COR-L47 (cell line): Measurements from ENCODE around the gene TNFSF9.
"Not testable (repeated sequence)": the region's sequence is repeated elsewhere in the genome, so short reads cannot be mapped to it uniquely, and the experiment has no call there.

Source experiments
- DNase-seq: peaks from one replicate; lab custom pipeline; 2025; lab: John Stamatoyannopoulos, UW

TNFSF9 gene

DNA sequence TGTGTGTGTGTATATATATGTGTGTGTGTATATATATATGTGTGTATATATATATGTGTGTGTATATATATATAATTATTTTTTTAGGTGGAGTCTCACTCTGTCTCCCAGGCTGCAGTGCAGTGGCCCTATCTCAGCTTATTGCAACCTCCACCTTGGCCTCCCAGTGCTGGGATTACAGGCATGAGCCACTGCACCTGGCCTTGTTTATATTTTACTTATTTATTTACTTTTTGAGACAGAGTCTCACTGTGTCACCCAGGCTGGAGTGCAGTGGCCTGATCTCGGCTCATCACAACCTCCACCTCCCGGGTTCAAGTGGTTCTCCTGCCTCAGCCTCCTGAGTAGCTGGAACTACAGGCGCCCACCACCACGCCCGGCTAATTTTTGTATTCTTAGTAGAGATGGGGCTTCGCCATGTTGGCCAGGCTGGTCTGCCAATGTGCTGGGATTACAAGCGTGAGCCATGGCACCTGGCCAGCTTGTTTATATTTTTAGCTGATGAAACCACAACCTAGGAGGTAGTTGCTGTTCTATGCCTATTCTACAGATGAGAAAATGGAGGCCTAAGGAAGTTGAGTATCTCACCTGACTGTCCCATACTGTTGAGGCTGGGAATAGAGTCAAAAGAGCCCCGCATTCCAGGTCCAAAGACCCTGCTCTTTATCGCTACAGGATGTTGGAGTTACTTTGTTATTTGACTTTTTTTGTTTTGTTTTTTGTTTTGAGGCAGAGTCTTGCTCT lies 22.6 kb upstream of the TNFSF9 start:
- not testable (repeated sequence) for DNase-seq

DNA sequence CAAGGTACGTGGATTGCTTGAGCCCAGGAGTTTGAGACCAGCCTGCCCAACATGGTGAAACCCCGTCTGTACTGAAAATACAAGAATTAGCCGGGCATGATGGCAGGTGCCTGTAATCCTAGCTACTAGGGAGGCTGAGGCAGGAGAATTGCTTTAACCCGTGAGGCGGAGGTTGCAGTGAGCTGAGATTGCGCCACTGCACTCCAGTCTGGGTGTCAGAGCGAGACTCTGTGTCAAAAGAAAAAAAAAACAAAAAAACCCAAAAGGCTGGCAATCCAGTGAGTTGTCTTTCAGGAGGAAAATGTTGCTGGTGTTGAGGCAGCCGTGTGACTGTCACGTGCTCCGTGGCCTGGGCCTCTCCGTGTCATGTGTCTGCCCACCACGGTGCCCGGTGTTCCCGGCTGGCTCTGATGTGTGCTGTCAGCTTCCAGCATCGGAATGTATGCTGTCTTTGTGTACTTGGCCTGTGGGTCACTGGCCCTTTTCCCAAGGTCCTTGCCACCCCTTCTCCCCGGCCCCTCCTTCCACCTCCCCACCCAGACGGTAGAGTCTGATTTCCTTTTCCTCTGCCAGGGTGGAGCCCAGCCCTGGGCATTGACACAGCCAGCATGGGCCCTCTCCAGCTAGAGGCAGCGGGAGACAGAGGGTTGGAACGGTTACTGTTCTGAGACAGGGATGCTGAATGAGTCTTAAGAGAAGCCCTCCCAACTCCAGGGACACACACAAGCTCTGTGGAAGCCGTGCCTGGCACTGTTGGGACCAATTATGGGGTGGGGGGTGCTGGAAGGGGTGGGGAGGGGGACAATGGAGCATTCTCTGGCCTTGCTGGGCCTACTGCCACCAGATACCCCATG lies 21.5 kb upstream of the TNFSF9 start:
- DNase-seq = no peak

DNA sequence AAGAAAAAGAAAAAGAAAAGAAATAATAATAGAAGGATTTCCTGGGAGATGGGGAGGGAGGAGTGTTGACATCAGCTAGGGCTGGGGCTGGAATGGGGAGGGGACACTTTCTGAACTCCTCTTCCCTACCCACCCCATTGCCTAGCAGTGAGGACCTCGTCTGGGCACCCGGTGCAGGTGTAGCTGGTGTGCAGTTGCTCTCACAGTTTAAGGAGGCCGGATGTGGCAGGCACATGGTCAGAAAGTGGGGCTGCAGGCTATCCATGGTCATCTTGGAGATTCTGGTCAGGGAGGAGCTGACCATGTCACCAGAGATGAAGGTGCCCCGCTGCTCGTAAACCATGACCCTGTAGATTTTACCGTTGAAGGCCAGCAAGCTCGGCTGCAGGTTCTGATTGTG lies 20.2 kb upstream of the TNFSF9 start:
- DNase-seq = no peak

DNA sequence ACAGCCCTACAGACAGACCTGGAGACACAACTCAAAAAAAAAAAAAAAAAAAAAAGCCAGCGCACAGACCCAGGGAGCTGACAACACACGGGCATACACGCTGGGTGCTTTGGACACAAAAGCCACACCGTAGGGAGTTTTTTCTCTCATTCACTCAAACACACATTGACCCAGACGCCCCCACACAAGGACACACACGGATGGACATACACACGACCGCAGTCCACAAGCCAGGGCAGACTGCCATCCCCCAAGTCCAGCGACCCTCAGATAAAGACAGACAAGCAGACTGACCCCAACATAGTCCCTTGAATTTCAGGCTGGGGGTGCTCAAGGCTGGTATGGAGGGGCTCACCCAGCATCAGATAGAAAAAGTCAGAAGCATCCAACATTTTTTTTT lies 16.7 kb upstream of the TNFSF9 start:
- no peak for DNase-seq

DNA sequence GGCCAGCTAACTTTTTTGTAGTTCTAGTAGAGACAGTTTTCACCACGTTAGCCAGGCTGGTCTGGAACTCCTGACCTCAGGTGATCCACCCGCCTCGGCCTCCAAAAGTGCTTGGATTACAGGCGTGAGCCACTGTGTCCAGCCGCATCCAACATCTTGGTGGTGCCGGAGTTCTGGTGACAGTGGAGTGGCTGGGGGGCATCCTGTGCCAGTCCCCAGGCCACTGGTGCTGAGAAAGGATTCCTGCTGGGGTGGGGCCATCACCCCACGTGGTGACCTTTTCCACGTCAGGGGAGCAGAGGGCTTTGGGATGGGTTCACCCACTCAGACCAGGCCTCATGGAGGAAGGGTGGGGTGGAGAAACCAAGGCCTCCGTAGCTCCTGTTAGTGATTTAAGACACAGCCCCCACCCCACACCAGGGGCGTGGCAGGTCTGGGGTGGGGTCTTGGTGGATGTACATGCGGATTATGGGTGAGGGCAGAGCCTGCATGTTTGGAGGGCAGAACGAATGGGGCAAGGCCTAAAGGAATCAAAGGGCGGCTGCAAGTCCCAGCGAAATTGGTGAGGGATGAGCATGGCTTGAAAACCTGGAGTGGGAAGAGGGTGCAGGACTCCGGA lies 15.8 kb upstream of the TNFSF9 start:
- DNase-seq = no peak

DNA sequence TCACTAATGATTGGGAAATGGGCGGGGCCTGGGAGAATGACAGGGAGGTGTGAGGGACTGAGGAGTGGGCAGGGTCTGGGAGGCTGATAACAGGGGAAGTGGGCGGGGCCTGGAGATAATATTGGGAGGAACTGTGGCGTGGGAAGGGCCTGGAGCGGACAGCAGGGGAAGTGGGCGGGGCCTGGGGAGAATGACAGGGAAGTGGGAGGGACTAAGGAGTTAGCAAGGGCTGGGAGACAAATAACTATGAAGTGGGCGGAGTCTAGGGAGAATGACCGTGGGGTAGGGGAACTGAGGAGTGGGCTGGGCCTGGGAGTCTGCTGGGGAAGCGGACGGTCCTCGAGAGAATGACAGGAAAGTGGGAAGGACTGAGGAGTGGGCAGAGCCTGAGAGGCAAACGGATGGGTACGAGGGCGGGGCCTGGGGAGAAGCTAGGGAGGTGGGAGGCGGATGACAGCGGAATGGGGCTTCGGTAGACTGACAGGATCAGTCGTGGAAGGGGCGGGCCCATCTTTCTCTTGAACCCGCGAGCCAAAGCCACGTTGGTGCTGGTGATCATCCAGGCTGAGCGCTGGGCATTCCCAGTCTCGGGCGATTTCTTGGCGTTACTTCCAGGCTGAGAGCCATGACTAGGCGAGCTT lies 14.7 kb upstream of the TNFSF9 start:
- DNase-seq = no peak

DNA sequence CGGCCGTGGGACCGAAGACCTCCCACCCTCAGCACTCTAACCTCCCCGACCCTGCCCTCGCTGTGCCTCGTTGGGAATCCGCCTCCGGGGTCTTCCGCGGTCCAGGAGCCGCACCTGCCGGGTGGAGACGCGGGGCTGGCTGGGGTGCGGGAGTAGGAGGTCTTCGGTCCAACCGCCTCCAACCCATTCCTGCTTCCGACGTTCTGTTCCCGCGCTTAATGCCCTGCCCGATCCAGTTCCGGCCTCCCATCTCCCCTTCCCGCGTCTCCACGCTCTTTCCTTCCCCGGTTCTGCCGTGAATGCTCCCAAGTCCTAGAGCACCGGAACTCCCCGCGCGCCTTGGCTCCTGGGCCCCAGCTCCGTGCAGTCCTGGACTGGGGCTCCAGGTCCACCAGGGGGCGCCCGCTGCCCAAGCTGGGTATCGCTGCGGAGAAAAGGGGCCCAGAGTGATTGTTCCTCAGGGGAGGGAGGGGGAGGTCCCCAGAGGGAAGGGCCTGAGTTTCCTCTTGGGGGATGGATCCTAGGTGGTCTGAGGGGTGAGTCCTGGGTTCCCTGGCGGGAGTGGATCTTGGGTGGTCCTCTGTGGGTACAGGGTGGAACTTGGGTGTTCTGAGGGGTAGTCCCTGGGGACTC lies 14.1 kb upstream of the TNFSF9 start:
- DNase-seq = peak; percentile 32

DNA sequence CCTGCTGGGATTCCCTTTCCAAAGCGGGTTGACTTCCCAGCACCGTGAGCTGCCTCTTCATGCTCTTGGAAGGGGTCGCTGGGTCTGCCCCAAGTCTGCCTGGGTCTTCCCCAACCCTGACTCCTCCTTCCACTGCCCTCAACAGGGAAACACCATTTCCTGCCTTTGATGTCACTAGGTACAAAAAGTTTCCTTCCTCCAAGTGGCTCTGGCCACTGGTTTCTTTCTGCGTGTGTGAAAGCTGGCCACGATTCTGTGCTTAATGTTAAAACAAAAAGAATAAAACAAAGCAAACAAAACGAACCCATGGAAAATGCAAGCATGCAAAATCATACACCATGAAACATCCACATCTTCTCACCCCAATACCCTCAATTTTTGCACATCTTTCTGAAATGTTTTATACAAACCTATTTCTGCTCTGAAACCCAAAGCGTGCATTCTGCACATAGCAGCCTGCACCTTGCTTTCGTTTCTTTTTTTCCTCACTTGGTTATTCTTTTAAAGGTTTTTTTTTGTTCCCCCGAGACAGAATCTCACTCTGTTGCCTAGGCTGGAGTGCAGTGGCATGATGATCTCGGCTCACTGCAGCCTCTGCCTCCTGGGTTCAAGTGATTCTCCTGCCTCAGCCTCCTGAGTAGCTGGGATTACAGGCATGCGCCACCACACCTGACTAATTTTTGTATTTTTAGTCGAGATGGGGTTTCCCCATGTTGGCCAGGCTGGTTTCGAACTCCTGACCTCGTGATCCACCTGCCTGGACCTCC lies 12.5 kb upstream of the TNFSF9 start:
- no peak for DNase-seq

DNA sequence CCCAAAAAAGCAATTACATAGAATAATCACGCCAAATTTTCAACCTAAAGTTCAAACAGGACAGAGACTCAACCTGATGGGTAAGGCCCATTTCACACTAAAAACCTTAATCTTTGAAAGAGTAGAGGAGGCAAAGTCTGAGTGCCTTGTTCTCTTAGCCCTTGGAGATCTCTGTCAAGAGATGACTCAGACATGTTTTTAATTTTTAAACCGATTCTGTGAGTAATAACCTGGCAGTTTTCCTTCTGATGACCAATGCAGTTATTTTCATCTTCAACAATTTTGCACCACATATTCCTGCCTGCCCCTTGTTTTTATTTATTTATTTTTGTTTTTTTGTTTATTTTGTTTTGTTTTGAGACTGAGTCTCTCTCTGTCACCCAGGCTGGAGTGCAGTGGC lies 11.5 kb upstream of the TNFSF9 start:
- no peak for DNase-seq

DNA sequence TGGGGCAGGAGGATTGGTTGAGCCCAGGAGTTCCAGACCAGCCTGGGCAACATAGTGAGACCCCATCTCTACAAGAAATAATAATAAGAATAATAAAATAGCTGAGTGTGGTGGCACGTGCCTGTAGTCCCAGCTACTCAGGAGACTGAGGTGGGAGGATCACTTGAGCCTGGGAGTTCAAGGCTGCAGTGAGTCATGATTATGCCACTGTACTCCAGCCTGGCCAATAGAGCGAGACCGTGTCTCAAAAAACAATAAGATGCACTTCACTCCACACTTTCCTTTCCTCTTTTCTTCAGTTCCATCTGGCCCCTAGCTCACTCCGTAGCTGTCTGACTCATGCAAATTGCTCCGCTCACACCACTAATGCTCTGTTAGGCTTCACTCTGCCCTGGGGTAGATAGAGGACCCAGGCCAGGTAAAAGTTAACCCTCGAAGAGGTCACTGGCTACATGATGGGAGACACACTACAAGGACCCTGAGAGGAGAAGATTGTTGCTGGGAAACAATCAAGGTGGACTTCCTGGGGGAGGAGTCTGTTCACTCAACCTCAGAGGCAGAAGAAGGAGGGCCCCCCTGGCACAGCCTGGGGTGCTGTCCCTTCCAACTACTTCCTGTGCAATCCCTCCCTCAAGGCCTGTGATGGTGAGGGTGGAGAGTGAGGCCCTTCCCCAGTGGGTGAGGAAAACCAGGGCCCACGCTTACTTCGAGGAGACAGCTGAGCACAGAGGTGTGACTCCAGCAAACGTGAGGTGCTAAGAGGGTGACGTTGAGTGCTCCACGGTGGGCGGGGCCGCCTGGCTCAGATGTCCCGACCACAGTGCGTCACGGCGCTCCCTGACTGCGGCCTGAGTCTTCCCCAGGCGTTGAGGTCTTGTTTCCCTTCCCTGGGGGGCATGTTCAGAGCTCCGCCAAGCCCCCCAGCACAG lies 8.8 kb upstream of the TNFSF9 start:
- DNase-seq = no peak

DNA sequence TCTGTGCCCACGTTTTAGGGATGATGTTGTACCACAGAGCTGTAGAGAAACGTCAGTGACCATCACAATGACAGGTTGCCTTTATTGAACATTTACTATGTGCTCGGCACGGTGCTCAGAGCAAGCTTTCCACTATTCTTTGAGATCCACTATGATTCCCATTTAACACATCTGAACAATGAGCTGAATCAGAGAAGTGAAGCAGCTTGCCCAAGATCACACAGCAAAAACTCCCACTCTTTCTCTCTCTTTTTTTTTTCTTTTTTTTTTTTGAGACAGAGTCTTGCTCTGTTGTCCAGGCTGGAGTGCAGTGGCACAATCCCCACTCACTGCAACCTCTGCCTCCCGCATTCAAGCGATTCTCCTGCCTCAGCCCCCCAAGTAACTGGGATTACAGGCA lies 8.1 kb upstream of the TNFSF9 start:
- DNase-seq = no peak

DNA sequence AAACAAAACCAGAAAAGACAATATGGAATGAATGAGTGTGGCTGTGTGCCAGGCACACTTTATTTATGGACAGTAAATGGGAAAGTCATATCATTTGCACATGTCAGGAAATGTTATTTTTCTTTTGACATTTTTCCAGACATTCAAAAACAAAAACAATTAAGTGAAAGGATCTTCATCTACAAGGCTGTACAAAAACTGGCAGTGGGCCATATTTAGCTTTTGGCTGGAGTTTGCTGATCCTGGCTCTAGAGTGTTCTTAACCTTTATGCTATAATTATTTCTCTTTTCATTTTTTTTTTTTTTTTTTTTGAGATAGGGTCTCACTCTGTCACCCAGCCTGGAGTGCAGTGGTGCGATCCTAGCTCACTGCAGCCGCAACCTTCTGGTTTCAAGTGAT lies 6.5 kb upstream of the TNFSF9 start:
- no peak for DNase-seq

DNA sequence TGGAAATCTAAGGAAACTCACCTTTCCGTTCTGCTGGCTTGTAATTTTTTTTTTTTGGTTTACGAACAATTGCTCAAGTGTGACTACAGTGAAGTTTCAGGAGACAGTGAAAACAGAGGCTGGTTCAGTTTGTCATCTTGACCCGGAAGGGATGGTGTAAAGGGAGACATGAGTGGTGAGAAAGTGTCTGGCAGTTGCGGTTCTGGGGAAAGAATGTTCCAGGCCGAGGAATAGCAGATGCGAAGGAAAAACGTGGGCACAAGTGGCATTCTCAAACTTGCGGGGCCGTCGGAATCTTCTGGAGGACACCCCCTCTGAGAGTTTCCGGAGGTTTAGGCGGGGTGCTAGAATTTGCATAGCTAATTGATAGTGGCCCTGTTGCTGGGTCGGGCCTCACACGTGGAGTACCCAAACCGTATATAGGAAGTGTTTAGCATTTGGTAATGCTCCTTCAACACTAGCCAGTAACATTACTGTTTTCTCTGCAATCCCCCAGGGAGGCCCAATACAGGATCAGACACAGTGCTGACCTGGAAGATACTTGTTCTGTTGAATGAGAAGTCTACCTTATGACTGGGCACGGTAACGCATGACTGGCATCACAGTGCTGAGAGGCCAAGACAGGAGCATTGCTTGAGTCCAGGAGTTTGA lies 2.8 kb upstream of the TNFSF9 start:
- no peak for DNase-seq

DNA sequence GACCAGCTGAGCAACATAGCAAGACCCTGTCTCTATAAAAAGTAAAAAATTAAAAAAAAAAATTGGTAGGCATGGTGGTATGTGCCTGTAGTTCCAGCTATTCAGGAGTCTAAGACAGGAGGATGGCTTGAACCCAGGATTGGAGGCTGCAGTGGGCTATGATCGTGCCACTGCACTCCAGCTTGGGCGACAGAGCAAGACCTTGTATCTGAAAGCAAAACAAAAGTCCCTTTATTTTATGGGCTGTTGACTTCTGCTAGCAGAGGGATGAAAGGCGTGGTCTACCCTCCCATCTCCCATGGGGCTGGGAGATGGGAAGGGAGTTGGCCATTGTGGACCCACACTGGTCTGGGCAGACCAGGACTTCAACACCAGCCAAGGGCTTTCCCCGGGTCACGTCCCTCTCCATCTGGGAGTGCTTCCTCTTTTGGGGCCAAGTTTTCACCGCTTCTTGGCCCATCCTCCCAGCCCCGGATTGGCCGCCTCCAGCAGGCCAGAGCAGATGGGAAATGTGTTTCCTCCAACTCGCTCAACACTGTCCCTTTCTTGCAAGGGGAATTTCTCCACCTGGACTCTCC lies 2.2 kb upstream of the TNFSF9 start:
- DNase-seq = no peak

DNA sequence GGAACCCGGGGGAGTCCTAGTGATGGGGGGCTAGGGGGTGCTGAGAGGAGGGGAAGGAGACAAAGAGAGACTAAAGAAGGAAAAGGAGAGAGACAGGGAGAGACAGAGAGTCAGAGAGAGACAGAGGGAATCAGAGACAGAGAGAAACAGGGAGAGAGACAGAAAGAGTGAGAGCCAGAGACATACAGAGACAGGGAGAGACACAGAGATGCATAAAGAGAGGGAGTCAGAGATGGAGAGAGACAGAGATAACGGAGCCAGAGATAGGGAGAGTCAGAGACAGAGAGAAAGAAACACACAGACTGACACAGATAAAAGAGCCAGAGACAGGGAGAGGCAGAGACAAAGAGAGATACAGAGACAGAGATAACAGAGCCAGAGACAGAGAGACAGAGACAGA lies 1.5 kb upstream of the TNFSF9 start:
- no peak for DNase-seq

DNA sequence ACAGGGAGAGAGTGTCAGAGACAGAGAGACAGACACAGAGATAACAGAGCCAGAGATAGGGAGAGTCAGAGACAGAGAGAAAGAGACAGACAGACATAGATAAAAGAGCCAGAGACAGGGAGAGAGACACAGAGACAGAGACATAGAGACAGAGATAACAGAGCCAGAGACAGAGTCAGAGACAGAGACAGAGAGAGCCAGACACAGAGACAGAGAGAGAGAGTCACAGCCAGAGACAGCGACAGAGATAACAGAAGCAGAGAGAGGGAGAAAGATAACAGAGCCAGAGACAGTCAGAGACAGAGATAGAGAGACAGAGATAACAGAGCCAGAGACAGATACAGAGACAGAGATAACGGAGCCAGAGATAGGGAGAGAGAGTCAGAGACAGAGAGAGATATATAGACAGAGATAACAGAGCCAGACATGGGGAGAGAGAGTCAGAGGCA lies 865 bp upstream of the TNFSF9 start:
- no peak for DNase-seq

DNA sequence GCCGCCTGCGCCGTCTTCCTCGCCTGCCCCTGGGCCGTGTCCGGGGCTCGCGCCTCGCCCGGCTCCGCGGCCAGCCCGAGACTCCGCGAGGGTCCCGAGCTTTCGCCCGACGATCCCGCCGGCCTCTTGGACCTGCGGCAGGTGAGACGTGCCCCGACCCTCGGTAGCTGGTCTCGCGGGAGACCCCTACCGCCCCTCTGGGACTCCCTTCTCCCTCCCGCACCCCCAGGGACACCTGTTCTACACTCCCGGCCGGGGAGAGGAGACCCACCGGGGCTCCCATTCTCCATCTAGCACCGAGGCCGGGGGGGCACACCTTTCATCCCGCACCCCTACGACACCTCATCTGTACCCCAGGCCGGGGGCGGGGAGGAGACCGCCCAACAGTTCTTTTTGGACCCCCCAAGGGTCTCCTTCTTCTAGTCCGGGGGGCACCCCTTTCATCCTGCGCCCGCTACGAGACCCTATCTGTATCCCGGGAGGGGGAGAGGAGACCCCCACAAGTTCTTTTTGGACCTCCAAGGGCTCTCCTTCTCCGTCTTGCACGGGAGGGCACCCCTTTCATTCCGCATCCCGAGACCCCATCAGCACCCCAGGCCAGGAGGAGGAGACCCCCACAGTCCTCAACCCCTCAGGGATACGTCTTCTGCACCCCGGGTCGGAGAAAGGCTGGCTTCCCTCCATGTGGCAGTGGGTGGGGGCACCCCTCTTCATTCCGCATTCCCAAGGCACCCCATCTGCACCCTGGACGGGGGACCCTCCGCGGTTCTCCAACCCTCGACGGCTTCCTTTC lies 533 bp downstream of the TNFSF9 start:
- no peak for DNase-seq

DNA sequence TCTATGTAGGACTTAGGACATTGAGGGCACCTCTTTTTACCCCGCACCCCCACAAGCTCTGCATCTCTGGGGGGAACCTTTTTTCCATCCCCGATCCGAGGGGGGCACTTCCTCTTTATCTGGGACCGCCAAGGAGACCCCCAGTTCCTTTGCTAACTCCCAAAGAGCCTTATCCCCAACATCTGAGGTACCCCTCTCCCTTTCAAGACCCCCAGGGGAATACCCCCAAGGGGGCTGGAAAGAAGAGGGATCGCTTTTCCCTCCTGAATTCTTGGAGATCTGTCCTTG lies 1.1 kb downstream of the TNFSF9 start:
- DNase-seq = no peak
